ENCODE measurements around the gene NEK11. TPM values are rescaled to one million over a fixed set of nuclear protein-coding genes. Genes with fewer than 3 reads are reported as not detected.

The NEK11 gene
- total and polyA plus RNA-seq, 2 donors (not counting 3 experiments of a cell fraction or from before 2014, with no cell fraction given): 1.7 to 4.3 TPM

GRCh38 chr3:131396170-131396569, 369.5 kb downstream of the NEK11 start:
- Histone ChIP-seq H2AFZ (ENCODE audit: low read depth, low read length) (no peak overlapping the region), H3K27me3 (ENCODE audit: control insufficient read depth in 2 of 2, insufficient read depth in 2 of 2, low read length in 2 of 2) (no peaks in the 10 kb centered on the region), H3K9me1 (replicated peaks; ENCODE audit: control insufficient read depth, extremely low read depth, insufficient read depth, low read length) (no peaks in the 10 kb centered on the region), H3K4me2 (ENCODE audit: insufficient read depth, low read length) (no peak overlapping the region), H4K20me1 (replicated peaks; ENCODE audit: control insufficient read depth, extremely low read depth, insufficient read depth, low read length) (no peaks in the 10 kb centered on the region), H3K4me3 (replicated peaks in 1 of 3; ENCODE audit: insufficient read depth in 1 of 3, low read depth in 1 of 3, low read length in 3 of 3) (no peak overlapping the region), H3K9me3 (replicated peaks; ENCODE audit: control insufficient read depth, insufficient read depth, low read length) (no peaks in the 10 kb centered on the region), H3K9ac (replicated peaks; ENCODE audit: extremely low read depth, insufficient read depth, low read length) (no peak overlapping the region), H3K79me2 (ENCODE audit: control insufficient read depth, insufficient read depth, low read length) (no peaks in the 10 kb centered on the region), H3K36me3 (ENCODE audit: control insufficient read depth in 2 of 2, extremely low read depth in 1 of 2, insufficient read depth in 2 of 2, low read length in 2 of 2) (no peaks in the 10 kb centered on the region), H3K4me1 (ENCODE audit: control insufficient read depth, extremely low read depth, insufficient read depth, low read length) (peaks cover under 1% of the 10 kb centered on the region), H3K27ac (ENCODE audit: insufficient read depth, low read depth, low read length) (no peak overlapping the region)
- FAIRE-seq (no peak), DNase-seq (ENCODE audit: low read depth, low spot score) (no peak)
- no peak for TF ChIP-seq GATA2 (IDR thresholded peaks at IDR 0.05; ENCODE audit: insufficient read depth, insufficient read length, low read depth, low read length)
- no peak for TF ChIP-seq FOS (IDR thresholded peaks at IDR 0.05; ENCODE audit: borderline replicate concordance, insufficient read depth, low read length)
- no peak for TF ChIP-seq JUN (IDR thresholded peaks at IDR 0.05; ENCODE audit: borderline replicate concordance, insufficient read depth, insufficient read length, low read depth)
- TF ChIP-seq MYC (IDR thresholded peaks at IDR 0.05; ENCODE audit: low read depth, low read length): no peak
- TF ChIP-seq POLR2AphosphoS5 (IDR thresholded peaks at IDR 0.05; ENCODE audit: insufficient read depth, low read depth, low read length): no peak
- TF ChIP-seq, protein P1, sequence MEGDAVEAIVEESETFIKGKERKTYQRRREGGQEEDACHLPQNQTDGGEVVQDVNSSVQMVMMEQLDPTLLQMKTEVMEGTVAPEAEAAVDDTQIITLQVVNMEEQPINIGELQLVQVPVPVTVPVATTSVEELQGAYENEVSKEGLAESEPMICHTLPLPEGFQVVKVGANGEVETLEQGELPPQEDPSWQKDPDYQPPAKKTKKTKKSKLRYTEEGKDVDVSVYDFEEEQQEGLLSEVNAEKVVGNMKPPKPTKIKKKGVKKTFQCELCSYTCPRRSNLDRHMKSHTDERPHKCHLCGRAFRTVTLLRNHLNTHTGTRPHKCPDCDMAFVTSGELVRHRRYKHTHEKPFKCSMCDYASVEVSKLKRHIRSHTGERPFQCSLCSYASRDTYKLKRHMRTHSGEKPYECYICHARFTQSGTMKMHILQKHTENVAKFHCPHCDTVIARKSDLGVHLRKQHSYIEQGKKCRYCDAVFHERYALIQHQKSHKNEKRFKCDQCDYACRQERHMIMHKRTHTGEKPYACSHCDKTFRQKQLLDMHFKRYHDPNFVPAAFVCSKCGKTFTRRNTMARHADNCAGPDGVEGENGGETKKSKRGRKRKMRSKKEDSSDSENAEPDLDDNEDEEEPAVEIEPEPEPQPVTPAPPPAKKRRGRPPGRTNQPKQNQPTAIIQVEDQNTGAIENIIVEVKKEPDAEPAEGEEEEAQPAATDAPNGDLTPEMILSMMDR (IDR thresholded peaks at IDR 0.05; ENCODE audit: extremely low read depth in 1 of 2, insufficient read depth in 1 of 2, low read depth in 1 of 2, low read length in 2 of 2): no peak
- ChIA-PET CTCF (no interaction called here), POLR2A (no interaction called here)
- intact Hi-C loops (cut with micrococcal nuclease): no loop called here
- dilution Hi-C loops (cut with MboI; ENCODE audit: extremely low pct_ligation_motif_present, low sequenced_read_pairs): no loop called here
- no TSS peak for BruUV-seq (replicated peaks)

GRCh38 chr3:131397889-131398288, 371.2 kb downstream of the NEK11 start:
- Histone ChIP-seq H3K27ac (ENCODE audit: insufficient read depth, low read depth, low read length) (no peak overlapping the region), H3K4me2 (ENCODE audit: insufficient read depth, low read length) (no peak overlapping the region), H3K9me3 (replicated peaks; ENCODE audit: control insufficient read depth, insufficient read depth, low read length) (no peaks in the 10 kb centered on the region), H4K20me1 (replicated peaks; ENCODE audit: control insufficient read depth, extremely low read depth, insufficient read depth, low read length) (no peaks in the 10 kb centered on the region), H3K9me1 (replicated peaks; ENCODE audit: control insufficient read depth, extremely low read depth, insufficient read depth, low read length) (no peaks in the 10 kb centered on the region), H2AFZ (ENCODE audit: low read depth, low read length) (no peak overlapping the region), H3K9ac (replicated peaks; ENCODE audit: extremely low read depth, insufficient read depth, low read length) (no peak overlapping the region), H3K4me1 (ENCODE audit: control insufficient read depth, extremely low read depth, insufficient read depth, low read length) (peaks cover 15% of the 10 kb centered on the region), H3K4me3 (replicated peaks in 1 of 3; ENCODE audit: insufficient read depth in 1 of 3, low read depth in 1 of 3, low read length in 3 of 3) (no peak overlapping the region), H3K36me3 (ENCODE audit: control insufficient read depth in 2 of 2, extremely low read depth in 1 of 2, insufficient read depth in 2 of 2, low read length in 2 of 2) (no peaks in the 10 kb centered on the region), H3K79me2 (ENCODE audit: control insufficient read depth, insufficient read depth, low read length) (no peaks in the 10 kb centered on the region), H3K27me3 (ENCODE audit: control insufficient read depth in 2 of 2, insufficient read depth in 2 of 2, low read length in 2 of 2) (no peaks in the 10 kb centered on the region)
- FAIRE-seq (no peak), DNase-seq (ENCODE audit: low read depth, low spot score) (no peak)
- ChIA-PET POLR2A (no interaction called here), CTCF (no interaction called here)
- intact Hi-C loops (cut with micrococcal nuclease): no loop called here
- dilution Hi-C loops (cut with MboI; ENCODE audit: extremely low pct_ligation_motif_present, low sequenced_read_pairs): no loop called here
- no peak for TF ChIP-seq GATA2 (IDR thresholded peaks at IDR 0.05; ENCODE audit: insufficient read depth, insufficient read length, low read depth, low read length)
- TF ChIP-seq JUN (IDR thresholded peaks at IDR 0.05; ENCODE audit: borderline replicate concordance, insufficient read depth, insufficient read length, low read depth): no peak
- TF ChIP-seq, protein P1 (IDR thresholded peaks at IDR 0.05; ENCODE audit: extremely low read depth in 1 of 2, insufficient read depth in 1 of 2, low read depth in 1 of 2, low read length in 2 of 2): no peak
- no peak for TF ChIP-seq FOS (IDR thresholded peaks at IDR 0.05; ENCODE audit: borderline replicate concordance, insufficient read depth, low read length)
- TF ChIP-seq POLR2A (IDR thresholded peaks at IDR 0.05; ENCODE audit: low read depth, low read length): no peak
- TF ChIP-seq POLR2AphosphoS5 (IDR thresholded peaks at IDR 0.05; ENCODE audit: insufficient read depth, low read depth, low read length): no peak
- no peak for TF ChIP-seq EZH2 (IDR thresholded peaks at IDR 0.05; ENCODE audit: borderline replicate concordance, low read depth, low read length, severe bottlenecking)
- TF ChIP-seq, protein P2, sequence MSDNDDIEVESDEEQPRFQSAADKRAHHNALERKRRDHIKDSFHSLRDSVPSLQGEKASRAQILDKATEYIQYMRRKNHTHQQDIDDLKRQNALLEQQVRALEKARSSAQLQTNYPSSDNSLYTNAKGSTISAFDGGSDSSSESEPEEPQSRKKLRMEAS (IDR thresholded peaks at IDR 0.05; ENCODE audit: insufficient read depth, insufficient read length): no peak
- TF ChIP-seq MYC (IDR thresholded peaks at IDR 0.05; ENCODE audit: low read depth, low read length): no peak
- no TSS peak for BruUV-seq (replicated peaks)
